ENCODE results near the gene RASA3. TPM values are rescaled to one million over a fixed set of nuclear protein-coding genes. Genes with fewer than 3 reads are reported as not detected.

RASA3 gene
- total RNA-seq, 1 experiment from 2014 or later, result 0.95 TPM

- Mint-ChIP-seq H3K4me1 (ENCODE audit: low read depth, unreplicated experiment) (no peaks in the 10 kb centered on the region), H3K4me3 (ENCODE audit: unreplicated experiment) (no peak overlapping the region), H3K9me3 (ENCODE audit: unreplicated experiment) (peaks cover 41% of the 10 kb centered on the region), H3K27ac (ENCODE audit: unreplicated experiment) (no peak overlapping the region), H3K27me3 (ENCODE audit: insufficient read depth, unreplicated experiment) (peaks cover 3% of the 10 kb centered on the region), H3K36me3 (ENCODE audit: insufficient read depth, unreplicated experiment) (peaks cover 20% of the 10 kb centered on the region)
- CTCF ChIA-PET, result no interaction called here
- POLR2A ChIA-PET, result no interaction called here
- no peak overlapping the region for H3K4me3 ChIP-seq (ENCODE audit: low read depth, low read length)
- H3K36me3 ChIP-seq (ENCODE audit: control insufficient read depth, insufficient read depth, low read length), result no peaks in the 10 kb centered on the region
- no peak for TF ChIP-seq CTCF (IDR thresholded peaks at IDR 0.05; ENCODE audit: insufficient read depth in 1 of 2, low read depth in 1 of 2, low read length in 1 of 2, severe bottlenecking in 1 of 2, unreplicated experiment in 1 of 2)
- intact Hi-C loops (cut with micrococcal nuclease; ENCODE audit: unreplicated experiment), result no loop called here
- no TSS peak for BruUV-seq (replicated peaks)
- H3K9me3 ChIP-seq, result peaks cover 4% of the 10 kb centered on the region; the same call in 1 of the 2 replicates
- no peaks in the 10 kb centered on the region for H3K27me3 ChIP-seq (replicated peaks; ENCODE audit: control insufficient read depth, insufficient read depth, low read length)
- no peak for DNase-seq
- H3K4me1 ChIP-seq, result peaks cover 8% of the 10 kb centered on the region; the same call in 1 of the 2 replicates
These were observed 178.9 kb downstream of the RASA3 start for GRCh38 chr13:113953561-113953960.

GRCh38 chr13:113952983-113953520 is 179.4 kb downstream of the RASA3 start:
- H3K27ac Mint-ChIP-seq (ENCODE audit: unreplicated experiment), result no peak overlapping the region
- H3K4me1 ChIP-seq, result peaks cover 8% of the 10 kb centered on the region; the same call in 1 of the 2 replicates
- ChIA-PET POLR2A (no interaction called here), CTCF (no interaction called here)
- H3K4me3 ChIP-seq (ENCODE audit: low read depth, low read length), result no peak overlapping the region
- no peak for TF ChIP-seq CTCF (IDR thresholded peaks at IDR 0.05; ENCODE audit: insufficient read depth in 1 of 2, low read depth in 1 of 2, low read length in 1 of 2, severe bottlenecking in 1 of 2, unreplicated experiment in 1 of 2)
- H3K9me3 ChIP-seq, result no peaks in the 10 kb centered on the region
- H3K27me3 Mint-ChIP-seq (ENCODE audit: insufficient read depth, unreplicated experiment), result peaks cover 3% of the 10 kb centered on the region
- BruUV-seq (replicated peaks), result no TSS peak
- H3K9me3 Mint-ChIP-seq (ENCODE audit: unreplicated experiment), result peaks cover 36% of the 10 kb centered on the region
- no peaks in the 10 kb centered on the region for H3K4me1 Mint-ChIP-seq (ENCODE audit: low read depth, unreplicated experiment)
- H3K36me3 ChIP-seq (ENCODE audit: control insufficient read depth, insufficient read depth, low read length), result no peaks in the 10 kb centered on the region
- no peaks in the 10 kb centered on the region for H3K27me3 ChIP-seq (replicated peaks; ENCODE audit: control insufficient read depth, insufficient read depth, low read length)
- peaks cover 20% of the 10 kb centered on the region for H3K36me3 Mint-ChIP-seq (ENCODE audit: insufficient read depth, unreplicated experiment)
- no peak for DNase-seq
- intact Hi-C loops (cut with micrococcal nuclease; ENCODE audit: unreplicated experiment), result no loop called here
- no peak overlapping the region for H3K4me3 Mint-ChIP-seq (ENCODE audit: unreplicated experiment)

GRCh38 chr13:113952151-113952982 is 180.1 kb downstream of the RASA3 start:
- POLR2A ChIA-PET, result no interaction called here
- no TSS peak for BruUV-seq (replicated peaks)

More at GRCh38 chr13:113952151-113952982, 180.1 kb downstream of the RASA3 start:
- no peak overlapping the region for H3K4me3 ChIP-seq (ENCODE audit: low read depth, low read length)
- H3K4me1 ChIP-seq, result peaks cover 8% of the 10 kb centered on the region; the same call in 1 of the 2 replicates
- peaks cover 29% of the 10 kb centered on the region for H3K9me3 Mint-ChIP-seq (ENCODE audit: unreplicated experiment)
- H3K27ac Mint-ChIP-seq (ENCODE audit: unreplicated experiment), result no peak overlapping the region
- DNase-seq, result no peak
- H3K36me3 Mint-ChIP-seq (ENCODE audit: insufficient read depth, unreplicated experiment), result peaks cover 15% of the 10 kb centered on the region
- no peak for TF ChIP-seq CTCF (IDR thresholded peaks at IDR 0.05; ENCODE audit: insufficient read depth in 1 of 2, low read depth in 1 of 2, low read length in 1 of 2, severe bottlenecking in 1 of 2, unreplicated experiment in 1 of 2)
- CTCF ChIA-PET, result no interaction called here
- H3K4me3 Mint-ChIP-seq (ENCODE audit: unreplicated experiment), result no peak overlapping the region
- H3K4me1 Mint-ChIP-seq (ENCODE audit: low read depth, unreplicated experiment), result no peaks in the 10 kb centered on the region
- H3K27me3 Mint-ChIP-seq (ENCODE audit: insufficient read depth, unreplicated experiment), result peaks cover 3% of the 10 kb centered on the region
- no peaks in the 10 kb centered on the region for H3K36me3 ChIP-seq (ENCODE audit: control insufficient read depth, insufficient read depth, low read length)
- no peaks in the 10 kb centered on the region for H3K27me3 ChIP-seq (replicated peaks; ENCODE audit: control insufficient read depth, insufficient read depth, low read length)
- no peaks in the 10 kb centered on the region for H3K9me3 ChIP-seq
- intact Hi-C loops (cut with micrococcal nuclease; ENCODE audit: unreplicated experiment), result no loop called here
